PFSK-1 (cell line): ENCODE data around the gene ZNF135.
A peak's percentile ranks its signal among the peaks of the same experiment; 100 is the strongest.

Experiments used
- FOXP2 ChIP-seq: optimal IDR thresholded peaks from 2 replicates; pipeline ENCODE3; 2011; ENCODE audit warnings: borderline replicate concordance, control low read depth, inconsistent platforms; ENCODE audit not compliant: insufficient read depth; ENCODE audit errors: extremely low read length, extremely low read depth
- POLR2AphosphoS5 ChIP-seq: IDR thresholded peaks from 2 replicates; pipeline ENCODE4 v1.6.1; 2012; ENCODE audit warnings: low read depth, mild to moderate bottlenecking, control low read depth, low read length, moderate library complexity
- SIN3A ChIP-seq: IDR thresholded peaks from 2 replicates; pipeline ENCODE4 v1.6.1; 2012; ENCODE audit warnings: mild to moderate bottlenecking, low read length, moderate library complexity, borderline replicate concordance; ENCODE audit not compliant: insufficient read depth
- TAF1 ChIP-seq: IDR thresholded peaks from 2 replicates; pipeline ENCODE4 v1.6.1; 2012; ENCODE audit warnings: low read length, control low read depth, borderline replicate concordance; ENCODE audit not compliant: insufficient read depth
- TF ChIP-seq, protein P1 (sequence below), 2 experiments: IDR thresholded peaks; 2 replicates each; pipeline versions ENCODE4 v1.6.1 to v1.8.0; 2011 to 2012; ENCODE audit warnings: low read depth in 2 of 2, low read length in 2 of 2, control low read depth in 1 of 2, inconsistent platforms in 1 of 2, mild to moderate bottlenecking in 1 of 2, moderate library complexity in 1 of 2; ENCODE audit not compliant: insufficient read depth in 1 of 2

The ZNF135 gene

DNA sequence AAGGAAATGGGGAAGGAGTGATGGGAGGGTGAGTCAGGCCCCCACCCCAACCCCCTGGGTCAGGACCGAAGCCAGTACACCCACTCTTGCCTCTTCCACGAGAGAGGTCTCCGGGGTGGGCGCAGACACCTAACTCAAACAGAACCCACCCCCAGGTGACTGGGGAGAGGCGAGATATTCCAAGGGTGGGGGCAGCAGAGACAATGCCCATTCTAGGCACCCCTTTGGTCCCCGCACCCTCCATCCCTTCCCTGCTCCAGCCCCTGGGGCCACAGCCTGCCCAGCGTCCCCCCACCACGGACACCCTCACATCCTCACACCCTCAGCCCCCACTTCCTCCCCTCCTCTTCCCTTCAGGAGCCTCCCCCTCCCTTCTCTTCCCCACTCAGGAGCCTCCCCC lies 38.3 kb downstream of the ZNF135 start:
- TF ChIP-seq POLR2AphosphoS5 (no peak), FOXP2 (no peak), SIN3A (no peak), TAF1 (no peak)
- TF ChIP-seq, protein P1, sequence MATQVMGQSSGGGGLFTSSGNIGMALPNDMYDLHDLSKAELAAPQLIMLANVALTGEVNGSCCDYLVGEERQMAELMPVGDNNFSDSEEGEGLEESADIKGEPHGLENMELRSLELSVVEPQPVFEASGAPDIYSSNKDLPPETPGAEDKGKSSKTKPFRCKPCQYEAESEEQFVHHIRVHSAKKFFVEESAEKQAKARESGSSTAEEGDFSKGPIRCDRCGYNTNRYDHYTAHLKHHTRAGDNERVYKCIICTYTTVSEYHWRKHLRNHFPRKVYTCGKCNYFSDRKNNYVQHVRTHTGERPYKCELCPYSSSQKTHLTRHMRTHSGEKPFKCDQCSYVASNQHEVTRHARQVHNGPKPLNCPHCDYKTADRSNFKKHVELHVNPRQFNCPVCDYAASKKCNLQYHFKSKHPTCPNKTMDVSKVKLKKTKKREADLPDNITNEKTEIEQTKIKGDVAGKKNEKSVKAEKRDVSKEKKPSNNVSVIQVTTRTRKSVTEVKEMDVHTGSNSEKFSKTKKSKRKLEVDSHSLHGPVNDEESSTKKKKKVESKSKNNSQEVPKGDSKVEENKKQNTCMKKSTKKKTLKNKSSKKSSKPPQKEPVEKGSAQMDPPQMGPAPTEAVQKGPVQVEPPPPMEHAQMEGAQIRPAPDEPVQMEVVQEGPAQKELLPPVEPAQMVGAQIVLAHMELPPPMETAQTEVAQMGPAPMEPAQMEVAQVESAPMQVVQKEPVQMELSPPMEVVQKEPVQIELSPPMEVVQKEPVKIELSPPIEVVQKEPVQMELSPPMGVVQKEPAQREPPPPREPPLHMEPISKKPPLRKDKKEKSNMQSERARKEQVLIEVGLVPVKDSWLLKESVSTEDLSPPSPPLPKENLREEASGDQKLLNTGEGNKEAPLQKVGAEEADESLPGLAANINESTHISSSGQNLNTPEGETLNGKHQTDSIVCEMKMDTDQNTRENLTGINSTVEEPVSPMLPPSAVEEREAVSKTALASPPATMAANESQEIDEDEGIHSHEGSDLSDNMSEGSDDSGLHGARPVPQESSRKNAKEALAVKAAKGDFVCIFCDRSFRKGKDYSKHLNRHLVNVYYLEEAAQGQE (IDR thresholded peaks at IDR 0.05; ENCODE audit: insufficient read depth in 1 of 2, low read depth in 2 of 2, low read length in 2 of 2) = no peak

DNA sequence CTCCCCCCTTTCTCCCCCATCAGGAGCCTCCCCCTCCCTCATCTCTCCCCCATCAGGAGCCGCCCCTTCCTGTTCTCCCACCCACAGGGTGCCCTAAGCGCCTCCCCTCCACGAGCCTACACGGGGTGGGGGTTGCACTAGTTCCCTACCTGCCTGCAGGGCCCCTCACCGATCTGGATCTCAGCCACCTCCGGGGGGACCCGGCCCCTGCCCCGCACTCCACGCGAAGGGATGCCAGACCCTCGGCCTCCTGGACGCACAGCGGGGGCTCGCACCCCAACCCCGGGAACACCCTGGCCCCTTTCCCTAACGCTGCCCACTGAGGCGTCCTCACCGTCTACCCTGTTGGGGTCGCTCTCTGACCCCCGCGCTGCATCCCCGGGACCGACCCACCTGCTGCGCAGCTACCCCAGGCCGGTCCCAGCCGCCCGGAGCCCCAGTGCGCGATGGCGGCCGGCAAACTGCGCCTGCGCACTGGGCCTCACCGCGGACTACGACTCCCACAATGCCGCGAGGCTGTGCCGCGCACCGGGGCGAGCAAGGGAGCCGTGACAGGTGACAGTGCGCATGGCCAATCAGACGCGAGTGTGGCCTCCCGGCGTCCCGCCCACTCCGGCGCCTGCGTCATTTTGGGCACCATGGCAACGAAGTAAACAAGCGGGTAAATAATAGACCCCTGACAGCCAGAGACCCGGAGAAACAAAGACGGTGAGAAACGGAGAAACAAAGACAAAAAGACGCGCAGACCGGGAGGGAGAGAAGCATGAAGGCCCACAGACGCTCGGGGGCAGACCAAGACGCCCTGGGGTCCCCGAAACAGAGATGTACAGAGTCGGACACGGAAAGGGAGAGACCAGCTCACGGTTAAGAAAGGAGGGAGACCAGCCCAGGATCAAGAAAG lies 38.9 kb downstream of the ZNF135 start, which contains the start of gene ZSCAN18:
Gene ZSCAN18, minus strand, starts transcription at position 451 of the 901 bp plus-strand sequence. CDS start 7,964 bp downstream, outside the sequence.
- TF ChIP-seq SIN3A (no peak), FOXP2 (peak; percentile 99)

DNA sequence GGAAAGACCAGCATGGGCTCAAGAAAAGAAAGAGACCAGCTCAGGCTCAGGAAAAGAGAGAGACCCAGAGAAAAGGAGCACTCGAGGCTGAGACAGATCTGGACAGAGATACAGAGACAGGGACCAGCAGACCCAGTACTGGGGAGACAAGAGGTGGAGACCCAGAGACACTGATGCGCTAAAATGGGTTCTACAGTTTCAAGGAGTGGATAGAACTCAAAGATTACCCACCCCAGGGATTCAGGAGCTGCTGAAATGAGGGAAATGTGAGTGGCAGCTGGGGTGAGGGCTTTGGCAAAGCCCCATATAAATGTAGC lies 39.6 kb downstream of the ZNF135 start:
- no peak for TF ChIP-seq FOXP2
- TF ChIP-seq SIN3A = no peak
- TF ChIP-seq POLR2AphosphoS5 = no peak
- TF ChIP-seq, protein P1 (IDR thresholded peaks at IDR 0.05; ENCODE audit: insufficient read depth in 1 of 2, low read depth in 2 of 2, low read length in 2 of 2) = no peak
- no peak for TF ChIP-seq TAF1

DNA sequence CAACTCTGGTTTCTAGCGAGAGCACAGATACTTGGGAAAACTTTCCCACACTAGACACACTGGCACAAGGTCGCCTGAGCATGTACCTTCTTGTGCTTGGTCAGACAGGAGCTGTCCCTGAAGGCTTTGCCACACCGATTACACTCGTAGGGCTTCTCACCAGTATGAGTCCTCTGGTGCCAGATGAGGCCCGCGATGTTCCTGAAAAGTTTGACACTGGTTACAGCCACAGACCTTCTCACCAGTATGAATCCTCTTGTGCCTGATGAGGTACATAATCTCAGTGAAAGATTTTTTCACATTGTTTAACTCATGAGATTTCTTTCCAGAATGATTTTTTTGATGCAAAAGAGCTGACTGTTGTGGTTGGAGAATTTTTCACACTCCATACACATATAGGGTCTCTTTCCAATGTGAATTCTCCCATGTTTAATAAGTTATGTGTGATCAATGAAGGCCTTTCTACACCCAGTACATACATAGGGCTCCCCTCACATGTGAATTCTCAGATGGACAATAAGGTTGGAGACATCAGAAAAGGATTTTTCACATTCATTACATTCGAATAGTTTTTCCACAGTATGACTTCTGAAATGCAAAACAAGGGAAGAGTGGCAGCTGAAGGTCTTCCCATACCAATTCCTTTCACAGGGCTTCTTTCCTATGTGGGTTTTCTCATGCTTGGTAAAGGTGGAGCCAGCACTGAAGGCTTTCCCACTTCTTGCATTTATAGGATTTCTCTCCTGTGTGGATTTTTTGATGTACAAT lies 48.9 kb downstream of the ZNF135 start:
- TF ChIP-seq SIN3A = no peak
- TF ChIP-seq POLR2AphosphoS5 = no peak

DNA sequence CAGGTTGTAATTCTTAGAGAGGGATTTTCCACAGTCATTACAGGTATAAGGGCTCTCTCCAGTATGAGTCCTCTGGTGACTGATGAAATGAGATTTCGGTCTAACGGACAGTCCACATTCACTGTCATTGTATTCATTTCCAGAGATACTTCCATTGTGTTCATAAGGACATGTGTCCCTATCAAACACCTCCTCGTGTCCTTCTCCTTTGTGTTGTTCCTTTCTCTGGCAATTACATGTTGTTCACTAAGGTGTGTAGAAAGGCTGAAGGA lies 49.4 kb downstream of the ZNF135 start:
- no peak for TF ChIP-seq TAF1
- TF ChIP-seq, protein P1 (IDR thresholded peaks at IDR 0.05; ENCODE audit: insufficient read depth in 1 of 2, low read depth in 2 of 2, low read length in 2 of 2) = no peak
- TF ChIP-seq POLR2AphosphoS5 = no peak
- TF ChIP-seq SIN3A = no peak
- no peak for TF ChIP-seq FOXP2

DNA sequence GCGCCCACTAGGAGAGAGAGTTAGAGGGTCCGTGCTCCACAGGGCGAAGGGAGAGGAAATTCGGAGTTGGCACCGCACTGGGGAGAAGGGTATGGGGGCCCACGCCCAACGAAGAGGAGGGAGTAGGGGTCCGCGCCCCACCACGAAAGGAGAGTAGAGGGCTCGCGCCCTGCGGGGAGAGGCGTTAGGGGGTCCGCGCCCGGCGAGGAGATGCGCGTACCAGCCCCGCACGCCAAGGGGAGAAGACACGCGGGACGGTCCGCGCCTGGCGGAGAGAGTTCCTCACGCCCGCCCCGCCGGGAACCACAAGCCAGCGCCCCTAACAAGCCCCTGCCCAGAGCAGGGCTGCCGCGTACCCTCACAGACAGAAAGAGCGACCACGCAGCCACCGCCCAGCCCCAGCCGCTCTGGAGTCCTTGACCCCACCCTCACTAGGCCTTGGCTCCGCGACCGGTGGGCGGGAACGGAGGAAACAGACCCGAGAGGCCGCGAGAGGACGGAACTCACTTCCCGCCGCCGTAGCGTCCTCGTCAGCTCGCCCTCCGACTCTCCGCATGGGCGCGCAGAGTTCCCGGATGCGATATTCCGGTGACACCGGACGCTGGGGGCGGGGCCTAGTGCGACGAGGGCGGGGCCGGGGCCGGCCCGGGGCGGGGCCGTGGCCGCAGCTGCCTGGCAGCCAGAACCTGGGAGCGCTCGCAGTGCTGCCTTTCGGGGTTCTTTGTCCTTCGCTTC lies 58.9 kb downstream of the ZNF135 start:
- TF ChIP-seq POLR2AphosphoS5 (no peak), TAF1 (no peak), SIN3A (no peak), FOXP2 (no peak)
- TF ChIP-seq, protein P1 (IDR thresholded peaks at IDR 0.05; ENCODE audit: insufficient read depth in 1 of 2, low read depth in 2 of 2, low read length in 2 of 2) = no peak
